HG02798 (cell line): ENCODE data around the gene TLL1.

Experiments
- ATAC-seq: cut with Tn5 transposase; IDR thresholded peaks from one replicate; pipeline ENCODE4 v1.9.1; 2021; ENCODE audit warnings: mild to moderate bottlenecking; ENCODE audit not compliant: unreplicated experiment, poor library complexity

Gene TLL1

DNA sequence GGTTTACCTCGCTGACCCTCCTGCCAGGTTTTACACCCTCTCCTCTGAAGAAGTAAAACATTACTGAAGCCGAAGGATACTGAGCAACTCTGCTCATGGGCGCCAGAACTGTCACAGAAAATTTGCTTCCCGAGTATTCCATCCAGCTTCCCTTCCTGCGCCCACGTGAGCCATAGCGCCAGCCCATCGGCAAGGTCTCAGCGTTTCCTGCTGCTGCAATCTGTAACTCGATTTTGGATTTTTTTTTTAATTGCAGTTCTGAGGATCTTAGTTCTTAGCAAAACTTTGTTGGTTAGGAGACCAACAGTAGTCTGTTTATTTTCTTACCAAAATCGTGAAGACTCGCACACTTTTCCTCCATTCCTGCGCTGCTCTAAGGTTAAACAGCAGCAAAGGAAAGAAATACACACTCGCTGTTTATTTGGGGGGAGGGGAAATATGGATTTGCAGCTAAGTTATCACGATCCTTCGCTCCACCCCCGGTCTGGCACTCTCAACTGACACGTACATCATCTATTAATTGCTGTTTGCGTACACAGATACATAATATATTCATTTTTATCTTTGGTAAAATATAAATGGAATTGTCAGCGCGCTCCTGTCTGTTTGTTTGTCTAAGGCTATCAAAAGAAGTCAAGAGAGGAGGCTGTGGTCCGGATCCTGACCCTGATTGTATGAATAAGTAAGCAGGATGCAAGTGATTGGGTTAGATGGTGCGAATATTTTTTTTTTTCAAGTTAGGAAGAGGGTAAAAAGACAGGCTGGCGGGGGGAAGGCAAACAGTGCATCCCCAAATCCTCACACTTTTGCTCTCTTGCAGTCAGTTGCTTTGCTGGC is at the start of gene TLL1:
Gene TLL1, plus strand, starts transcription at position 777 of the 837 bp plus-strand sequence. CDS start 668 bp downstream, outside the sequence.
- ATAC-seq, result no peak

DNA sequence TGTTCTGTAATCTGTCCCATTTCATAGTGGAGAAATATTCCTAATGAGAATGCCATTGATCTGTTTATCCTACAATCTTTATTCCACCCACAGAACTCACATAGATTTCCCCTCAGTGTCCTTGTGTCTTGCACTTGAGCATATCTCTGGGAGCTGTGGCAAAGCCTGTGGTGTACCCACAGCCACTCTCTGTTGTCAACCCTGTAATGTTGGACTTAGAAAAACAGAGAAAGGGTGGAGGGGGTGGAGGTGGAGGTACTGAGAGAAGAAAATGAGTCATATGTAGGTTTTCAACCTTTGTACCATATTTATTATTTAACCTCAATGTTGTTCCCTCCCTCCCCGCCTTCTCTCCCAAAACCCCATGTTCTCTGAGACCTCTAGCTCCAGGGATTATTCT is 46.9 kb upstream of the TLL1 start:
- ATAC-seq, result no peak

DNA sequence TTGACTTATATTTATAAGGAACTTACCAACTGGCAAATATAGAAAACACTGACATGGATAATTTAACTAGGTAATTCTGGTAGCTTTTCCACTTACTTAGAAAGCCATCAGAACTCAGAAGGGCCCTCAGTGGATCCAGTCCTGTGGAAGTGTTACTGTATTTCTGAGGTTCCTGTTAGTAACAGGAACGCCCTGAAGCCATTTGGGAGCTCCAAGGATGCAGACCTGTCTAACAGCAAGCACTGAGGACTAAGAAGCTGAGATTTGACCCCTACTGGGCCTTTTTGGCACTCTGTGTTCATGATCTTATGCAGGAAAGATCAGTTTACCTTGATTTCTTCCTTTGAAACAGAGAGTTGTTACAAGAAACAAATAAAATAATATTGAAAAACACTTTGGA is 46.0 kb upstream of the TLL1 start:
- ATAC-seq, result no peak

DNA sequence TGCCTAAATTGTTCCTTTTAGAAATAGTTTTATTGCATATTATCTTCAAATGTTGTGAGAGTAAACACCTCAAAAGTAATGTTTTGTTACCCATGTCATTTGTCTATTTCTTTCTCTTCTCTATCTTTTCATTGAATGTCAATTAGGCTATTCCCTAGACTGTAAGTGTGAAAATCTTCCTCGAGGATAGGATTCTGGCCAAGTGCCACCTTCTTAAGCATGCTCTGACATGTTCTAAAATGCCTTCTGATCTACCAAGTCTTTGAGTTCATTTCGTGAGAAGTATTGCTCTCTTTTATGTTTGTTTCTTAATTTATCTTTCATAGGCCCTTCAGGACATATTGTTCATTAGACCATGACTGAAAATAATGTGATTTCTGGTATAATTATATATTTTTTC is 44.1 kb upstream of the TLL1 start:
- ATAC-seq, result no peak

DNA sequence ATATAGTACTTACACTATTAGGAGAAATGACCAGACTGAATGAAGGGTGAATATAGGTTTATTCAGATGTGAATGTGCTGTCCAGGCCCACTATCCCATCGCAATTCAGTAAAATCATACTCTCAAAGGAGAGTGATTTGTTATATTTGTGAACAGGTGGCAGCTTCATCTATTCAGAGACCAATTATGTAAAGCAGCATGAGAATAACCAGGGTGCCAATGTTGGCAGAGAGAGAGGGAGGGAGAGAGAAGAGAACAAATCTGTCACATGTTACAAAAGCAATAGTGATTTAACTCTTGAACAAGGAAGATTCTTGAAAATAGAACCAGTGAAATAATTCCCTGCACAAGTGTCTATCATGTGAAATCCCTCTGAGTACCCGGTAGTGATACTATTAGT is 38.9 kb upstream of the TLL1 start:
- ATAC-seq, result no peak

DNA sequence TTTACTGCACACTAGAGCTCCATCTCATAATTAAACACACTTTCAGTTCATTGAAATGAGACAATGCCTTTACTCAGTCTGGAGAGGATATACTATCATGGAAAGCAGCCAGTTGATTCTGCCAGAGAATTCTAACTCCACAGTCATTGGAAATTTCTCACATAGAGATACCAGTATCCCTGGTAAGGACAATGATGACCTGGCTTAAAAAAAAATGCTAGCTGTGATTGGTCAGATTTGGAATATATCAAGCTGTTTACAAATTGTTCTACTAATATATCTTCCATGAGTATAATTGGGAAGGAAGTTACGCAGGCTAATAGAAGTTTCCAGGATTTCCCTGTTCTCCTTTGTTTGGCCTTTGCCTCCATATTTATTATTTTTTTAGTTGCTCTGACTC is 34.5 kb upstream of the TLL1 start:
- ATAC-seq, result no peak

DNA sequence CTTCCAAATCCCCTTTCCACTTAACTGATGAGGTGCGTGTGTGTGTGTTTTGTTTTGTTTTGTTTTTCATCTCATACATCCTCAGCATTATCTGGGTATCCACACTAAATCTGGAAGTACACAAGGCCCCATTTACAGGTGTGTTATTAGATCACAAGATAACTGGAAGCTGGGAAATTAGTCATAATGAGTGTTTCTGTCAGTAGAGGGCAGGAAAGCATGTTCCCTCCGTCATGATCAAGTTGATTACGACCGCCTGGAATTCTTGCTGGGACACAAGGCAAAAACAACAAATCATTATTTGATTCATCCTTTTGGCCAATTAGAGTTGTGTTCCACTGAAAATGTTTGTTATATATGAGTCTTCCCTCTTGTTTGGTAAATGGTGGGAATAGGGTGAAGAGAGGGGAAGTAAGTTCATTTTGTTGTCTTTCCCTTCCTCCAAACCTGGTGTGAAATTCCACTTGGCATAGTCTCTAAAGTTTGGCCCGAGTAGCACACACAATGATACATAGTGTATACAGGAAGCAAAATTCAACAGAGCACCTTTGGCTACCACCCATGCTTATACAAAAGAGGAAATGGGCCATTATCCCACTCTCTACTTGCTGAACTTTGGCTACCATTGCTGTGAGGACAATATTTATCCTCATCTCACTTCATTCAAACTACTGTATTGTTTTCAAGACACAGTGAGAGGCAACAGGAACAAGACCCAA is 33.3 kb upstream of the TLL1 start:
- ATAC-seq, result no peak

DNA sequence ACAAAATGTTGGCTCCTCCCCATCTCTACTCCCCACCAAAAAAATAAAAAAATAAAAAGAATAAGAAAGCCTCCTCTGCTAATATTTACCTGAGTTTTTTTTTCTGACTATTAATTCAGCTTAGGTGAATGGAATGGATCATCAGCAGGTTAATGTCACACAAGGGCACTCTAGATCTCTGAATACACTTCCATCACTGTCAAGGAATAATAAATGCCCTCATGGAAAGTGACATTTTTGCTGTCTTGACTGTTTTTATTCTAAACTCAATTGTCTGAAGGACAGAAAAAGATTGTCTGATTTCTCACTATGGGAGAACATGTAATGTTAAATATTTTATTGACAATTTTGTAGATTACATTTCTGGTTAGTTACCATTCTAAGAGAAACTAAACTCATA is 30.4 kb upstream of the TLL1 start:
- no peak for ATAC-seq

DNA sequence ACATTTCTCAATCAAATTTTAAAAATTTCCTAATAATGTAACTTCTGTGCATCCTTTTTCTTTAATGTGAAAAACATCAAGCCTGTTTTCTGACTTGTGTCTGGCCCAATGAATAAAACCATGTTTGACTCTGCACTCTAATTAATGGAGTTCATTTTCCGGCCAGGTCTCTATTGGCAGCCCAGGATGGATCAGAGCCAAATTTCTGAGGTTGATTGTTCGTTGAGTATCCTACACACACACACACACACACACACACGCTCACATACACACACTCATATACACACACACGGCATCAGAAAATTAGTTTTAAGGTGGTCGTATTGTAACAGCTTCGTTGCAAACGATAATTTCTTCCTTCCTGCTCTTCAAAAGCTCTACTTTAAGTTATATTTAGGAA is 28.9 kb upstream of the TLL1 start:
- no peak for ATAC-seq

DNA sequence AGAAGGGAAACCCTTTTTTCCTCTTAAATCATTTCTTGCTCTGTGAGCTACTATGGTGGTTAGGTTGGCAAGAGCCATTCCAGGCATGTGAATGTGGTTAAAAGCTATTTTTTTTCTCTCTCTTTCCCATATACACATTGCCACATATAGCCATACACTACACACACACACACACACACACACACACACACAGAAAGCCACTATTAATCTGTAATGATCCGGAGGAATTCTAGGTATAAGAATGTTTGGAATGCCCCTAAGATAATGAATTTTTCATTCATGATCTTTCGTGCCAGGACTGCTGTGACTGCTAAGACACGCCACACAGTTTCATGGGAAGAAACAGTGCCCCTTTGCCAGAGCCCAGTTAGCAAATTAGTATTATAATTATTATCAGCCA is 21.8 kb upstream of the TLL1 start:
- ATAC-seq, result no peak

DNA sequence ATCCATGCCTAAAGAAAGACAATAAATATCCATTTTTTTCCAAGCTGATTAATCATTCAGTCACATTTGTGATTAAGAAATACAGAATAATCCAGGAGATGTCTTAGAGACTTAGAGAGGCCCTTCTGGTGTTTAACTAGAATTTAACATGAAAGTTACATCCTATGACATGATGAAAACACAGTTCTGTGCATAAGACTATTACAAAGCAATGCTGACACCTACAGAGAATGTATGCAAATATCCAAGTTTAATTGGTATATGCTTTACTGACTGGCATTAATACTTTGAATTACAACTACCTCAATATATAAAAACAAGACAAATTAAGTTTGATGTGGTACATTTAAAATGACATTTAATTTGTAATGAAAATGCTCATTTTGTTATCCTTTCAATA is 17.8 kb upstream of the TLL1 start:
- no peak for ATAC-seq

DNA sequence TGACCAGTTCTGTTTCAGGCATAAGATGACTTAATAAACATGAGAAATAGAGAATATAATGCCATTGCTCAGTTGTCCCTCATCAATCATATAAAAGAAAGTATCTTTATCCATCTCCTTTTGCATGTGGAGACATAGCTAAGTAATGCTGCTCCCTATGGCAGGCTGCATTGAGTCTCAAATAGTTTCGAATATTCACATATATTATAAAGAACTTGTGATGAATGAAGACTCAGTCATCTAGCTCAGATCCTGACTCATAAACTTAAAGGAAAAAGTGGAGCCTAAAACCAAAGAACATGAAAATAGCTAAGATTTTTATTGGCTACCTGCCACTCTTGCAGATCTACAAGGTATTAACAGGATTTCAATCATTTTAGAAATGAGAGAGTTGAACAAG is 11.7 kb upstream of the TLL1 start:
- no peak for ATAC-seq

DNA sequence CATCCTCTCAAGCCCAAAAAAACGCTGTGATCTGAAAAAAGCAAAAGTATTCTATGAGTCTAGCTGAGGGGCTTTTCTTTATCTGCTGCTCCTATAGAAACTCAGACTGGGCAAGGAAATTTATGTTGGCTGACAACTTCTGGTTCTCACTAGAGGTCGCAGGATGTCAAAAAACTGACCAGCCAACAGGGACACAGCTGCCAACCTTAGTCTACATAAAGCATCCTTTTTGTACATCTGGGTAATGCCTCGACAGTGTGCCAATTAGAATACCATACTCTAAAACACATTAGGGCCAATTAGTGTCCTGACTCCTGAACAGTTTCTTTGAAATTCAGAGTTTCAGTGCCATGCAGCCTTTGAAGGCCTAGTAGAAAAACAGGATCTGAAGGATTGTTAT is 8.8 kb upstream of the TLL1 start:
- no peak for ATAC-seq

DNA sequence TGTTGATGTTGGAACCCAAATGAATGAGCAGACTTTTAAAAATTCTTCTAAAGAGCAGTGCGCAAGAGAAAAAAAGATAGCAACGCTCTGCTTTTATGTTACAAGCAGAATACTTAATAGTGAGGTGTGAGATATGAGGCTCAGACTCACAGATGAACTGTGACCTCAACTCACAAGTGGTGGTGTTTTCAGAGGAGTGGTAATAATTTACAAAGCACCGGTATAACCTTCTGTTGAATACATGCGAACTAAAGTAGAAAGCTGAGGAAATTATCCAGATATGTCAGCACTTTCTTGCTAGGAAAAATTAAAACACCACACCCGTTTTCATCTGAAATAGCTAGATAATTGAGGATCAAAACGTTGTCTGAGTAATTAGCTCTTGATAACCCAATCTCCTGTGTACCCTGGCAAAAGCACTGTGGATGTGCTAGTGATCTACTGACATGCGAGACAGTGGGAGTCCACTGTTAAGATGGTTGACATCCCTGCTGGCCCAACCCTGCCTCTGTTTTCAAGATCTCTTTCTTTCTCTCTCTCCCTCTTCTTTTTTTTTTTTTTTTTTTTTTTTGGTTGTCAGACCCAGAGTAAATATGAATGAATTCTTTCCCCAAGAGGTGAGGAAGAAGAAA is 6.9 kb upstream of the TLL1 start:
- ATAC-seq, result no peak

DNA sequence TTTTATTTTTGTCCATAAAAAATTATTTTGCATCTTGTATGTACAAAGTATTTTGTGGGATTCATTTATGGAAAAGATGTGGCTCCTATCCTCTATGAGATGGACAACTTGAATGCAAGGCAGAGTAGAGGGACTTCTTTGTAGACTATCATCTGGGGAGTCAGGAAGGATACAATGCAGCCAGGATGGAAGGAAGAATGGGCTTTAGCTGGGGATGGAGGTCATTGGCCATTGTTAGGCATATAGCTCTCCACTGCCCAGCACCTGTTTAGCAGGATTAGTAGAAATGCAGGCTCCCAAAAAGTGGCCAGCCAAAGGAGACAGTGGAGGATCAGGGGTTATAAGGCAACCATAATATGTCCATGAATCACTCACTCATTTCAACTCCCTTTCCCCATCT is 5.1 kb upstream of the TLL1 start:
- no peak for ATAC-seq

DNA sequence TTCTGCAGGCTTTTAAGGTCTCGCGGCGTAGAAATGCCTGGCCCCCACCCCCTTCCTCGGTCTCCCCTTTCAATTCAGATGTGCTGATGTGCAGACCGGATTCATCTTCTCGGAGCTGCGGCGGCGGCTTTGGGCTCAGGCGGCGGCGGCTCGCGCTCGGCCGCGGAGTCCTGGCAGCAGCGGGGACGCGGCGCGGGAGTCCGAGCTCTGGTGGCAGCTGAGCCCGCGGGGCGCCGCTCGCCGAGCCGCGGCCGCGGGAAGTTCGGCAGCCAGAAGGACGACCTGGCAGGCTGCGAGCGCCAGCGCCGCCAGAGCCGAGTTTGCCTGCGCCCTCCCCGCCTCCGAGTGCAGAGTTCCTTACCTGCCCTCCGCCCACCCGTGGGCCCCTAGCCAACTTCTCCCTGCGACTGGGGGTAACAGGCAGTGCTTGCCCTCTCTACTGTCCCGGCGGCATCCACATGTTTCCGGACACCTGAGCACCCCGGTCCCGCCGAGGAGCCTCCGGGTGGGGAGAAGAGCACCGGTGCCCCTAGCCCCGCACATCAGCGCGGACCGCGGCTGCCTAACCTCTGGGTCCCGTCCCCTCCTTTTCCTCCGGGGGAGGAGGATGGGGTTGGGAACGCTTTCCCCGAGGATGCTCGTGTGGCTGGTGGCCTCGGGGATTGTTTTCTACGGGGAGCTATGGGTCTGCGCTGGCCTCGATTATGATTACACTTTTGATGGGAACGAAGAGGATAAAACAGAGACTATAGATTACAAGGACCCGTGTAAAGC is 448 bp downstream of the TLL1 start:
- no peak for ATAC-seq

DNA sequence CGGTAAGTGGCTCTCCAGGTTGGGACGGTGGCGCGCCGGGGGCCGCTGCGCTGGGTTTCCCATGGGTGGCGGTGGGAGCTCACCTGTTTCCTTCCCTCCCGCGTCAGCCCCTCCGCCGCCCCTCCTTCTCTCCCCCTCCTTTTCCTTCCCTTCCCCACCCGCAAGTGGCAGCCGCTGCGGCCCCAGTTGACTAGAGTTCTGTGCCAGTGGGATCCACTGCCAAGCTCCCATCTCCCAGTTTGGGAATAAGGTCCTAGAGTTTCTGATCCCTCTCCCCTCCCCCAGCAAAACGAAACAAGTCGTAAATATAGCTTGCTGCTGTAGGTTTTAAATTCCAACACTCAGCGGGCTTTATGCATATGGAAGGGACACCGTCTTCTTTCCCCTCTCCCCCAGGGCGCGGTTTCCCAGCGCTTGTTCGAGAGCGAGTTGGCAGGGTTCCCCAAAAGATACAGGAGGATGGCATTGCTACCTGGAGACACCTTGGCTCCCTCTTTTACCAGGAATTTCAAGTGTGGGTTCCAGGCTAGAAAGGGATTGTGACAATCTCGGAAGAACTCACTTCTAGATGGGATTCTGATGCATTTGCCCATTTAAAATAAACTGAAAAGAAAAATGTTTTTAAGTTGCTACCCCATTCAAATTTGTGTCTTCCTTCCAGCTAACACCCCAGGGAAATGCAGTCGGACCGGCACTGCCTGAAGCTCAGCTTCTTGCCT is 1.2 kb downstream of the TLL1 start:
- ATAC-seq, result no peak

DNA sequence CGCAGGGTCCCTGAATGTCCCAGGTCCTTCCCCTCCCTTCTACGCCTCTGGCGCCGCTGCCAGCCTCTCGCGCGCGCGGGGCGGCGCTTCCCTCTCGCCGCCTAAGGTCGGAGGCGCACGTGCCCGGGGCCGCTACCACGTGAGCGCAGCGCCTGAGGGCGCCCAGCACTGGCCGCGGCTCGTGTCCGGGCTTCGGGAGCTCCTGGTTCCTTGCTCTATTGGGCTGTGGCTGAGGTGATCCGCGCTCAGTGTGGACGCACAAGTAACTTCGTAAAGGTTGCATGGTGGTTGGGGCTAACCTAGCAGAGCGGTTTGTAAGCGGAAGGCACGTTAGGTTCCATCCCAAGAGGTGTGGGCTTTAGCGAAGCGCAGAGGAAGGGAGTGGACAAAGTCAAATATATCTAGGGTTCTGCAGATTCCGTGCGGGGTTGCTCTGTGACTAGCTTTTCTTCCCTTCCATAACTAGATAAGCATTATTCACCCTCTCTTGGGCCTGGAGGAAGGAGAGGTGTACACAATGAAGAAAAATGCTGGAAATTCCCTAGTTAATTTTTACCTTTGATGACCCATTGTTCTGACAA is 1.8 kb downstream of the TLL1 start:
- ATAC-seq, result no peak

DNA sequence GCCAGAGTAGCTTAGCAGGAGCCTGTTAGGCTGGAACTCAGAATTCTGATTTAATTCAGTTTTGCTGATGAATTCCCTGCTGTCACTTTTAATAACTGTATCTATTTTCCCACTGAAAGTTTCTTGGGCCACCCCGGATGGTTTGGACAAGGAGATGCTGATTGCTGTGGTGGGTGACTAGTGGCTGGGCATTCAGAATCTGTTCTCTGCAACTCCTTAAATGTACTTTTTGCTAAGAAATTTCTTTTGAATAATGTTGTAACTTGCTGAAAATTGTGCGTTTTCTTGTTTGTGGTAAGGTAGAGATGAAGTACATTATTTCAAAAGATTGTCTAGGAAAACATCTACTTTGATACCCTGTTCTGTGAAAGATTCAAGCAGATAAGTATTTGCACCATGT is 2.4 kb downstream of the TLL1 start:
- no peak for ATAC-seq

DNA sequence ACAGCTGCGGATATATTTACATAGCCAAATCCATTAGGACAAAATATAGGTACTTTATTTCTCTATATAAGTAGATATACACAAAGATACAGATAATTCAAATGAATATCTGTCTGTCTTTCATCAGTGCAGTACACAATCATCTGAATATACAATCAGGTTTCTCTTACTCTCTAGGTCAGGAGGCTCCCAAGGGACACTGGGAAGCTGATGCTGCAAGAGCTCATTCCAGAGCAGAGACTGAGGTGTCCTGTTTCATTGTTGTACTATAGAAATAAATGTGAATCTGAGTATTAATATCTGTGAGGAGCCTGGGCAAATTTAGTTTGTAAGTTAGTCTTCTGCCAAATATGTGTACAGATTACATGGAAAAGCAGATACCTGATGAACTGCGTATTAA is 4.2 kb downstream of the TLL1 start:
- ATAC-seq, result no peak
